DND-41 (cell line): ENCODE results near the gene TMEM163.

ENCODE experiments used
- ATAC-seq: fragments of 200-7000 bp; cut with Tn5 transposase; 3 replicates; pipeline ENCODE4 v1.9.1; 2021; ENCODE audit warnings: low read depth; ENCODE audit not compliant: insufficient read depth
- DNase-seq: peaks from one replicate; pipeline ENCODE4 v3.0.0-alpha.2; 2020
- H2AFZ ChIP-seq: 2 replicates; pipeline ENCODE4 v1.6.0; 2012; ENCODE audit warnings: low read depth, low read length
- H3K27ac ChIP-seq: 2 replicates; pipeline ENCODE4 v1.5.1; 2012; ENCODE audit warnings: low read length, inconsistent platforms
- H3K27me3 ChIP-seq: fragments of 200-600 bp; sonication (generic); 2 replicates; pipeline ENCODE4 v1.6.0; 2012; ENCODE audit warnings: low read length, mild to moderate bottlenecking, inconsistent platforms; ENCODE audit not compliant: insufficient read depth, poor library complexity
- H3K36me3 ChIP-seq: 2 replicates; pipeline ENCODE4 v1.5.1; 2012; ENCODE audit warnings: low read length, inconsistent platforms; ENCODE audit not compliant: insufficient read depth
- H3K4me1 ChIP-seq: 2 replicates; pipeline ENCODE4 v1.5.1; 2012; ENCODE audit warnings: mild to moderate bottlenecking, low read length; ENCODE audit not compliant: insufficient read depth
- H3K4me2 ChIP-seq: 2 replicates; pipeline ENCODE4 v1.6.0; 2012; ENCODE audit warnings: mild to moderate bottlenecking, moderate library complexity, low read length, inconsistent platforms; ENCODE audit not compliant: insufficient read depth
- H3K4me3 ChIP-seq, 2 experiments: fragments of 200-600 bp in 1 of 2; shearing (Covaris generic) in 1 of 2; 2 replicates each; pipeline ENCODE4 v1.5.1; 2012 to 2016; ENCODE audit warnings: inconsistent platforms in 2 of 2, low read length in 2 of 2, mild to moderate bottlenecking in 2 of 2, low read depth in 1 of 2, moderate library complexity in 1 of 2
- H3K79me2 ChIP-seq: 2 replicates; pipeline ENCODE4 v1.6.0; 2012; ENCODE audit warnings: low read length, inconsistent platforms; ENCODE audit not compliant: insufficient read depth
- H3K9ac ChIP-seq: 2 replicates; pipeline ENCODE4 v1.6.0; 2012; ENCODE audit warnings: low read depth, mild to moderate bottlenecking, inconsistent platforms, low read length, moderate library complexity
- H3K9me3 ChIP-seq: 2 replicates; pipeline ENCODE4 v1.5.1; 2012; ENCODE audit warnings: low read length, moderate library complexity, mild to moderate bottlenecking, inconsistent platforms; ENCODE audit not compliant: insufficient read depth, severe bottlenecking
- H4K20me1 ChIP-seq: 2 replicates; pipeline ENCODE4 v1.6.0; 2012; ENCODE audit warnings: low read length; ENCODE audit not compliant: insufficient read depth
- EZH2 ChIP-seq: IDR thresholded peaks from 3 replicates; pipeline ENCODE4 v1.6.1; 2012; ENCODE audit warnings: borderline replicate concordance, low read depth, mild to moderate bottlenecking, moderate library complexity, low read length, inconsistent platforms; ENCODE audit not compliant: severe bottlenecking
- TF ChIP-seq, protein P1 (sequence below): IDR thresholded peaks from 2 replicates; pipeline ENCODE4 v1.5.1; 2012; ENCODE audit warnings: borderline replicate concordance, low read length, moderate library complexity, mild to moderate bottlenecking; ENCODE audit not compliant: poor library complexity, severe bottlenecking; ENCODE audit errors: extremely low read depth

TMEM163 gene

GRCh38 chr2:134505446-134505845 is 213.4 kb downstream of the TMEM163 start:
- no peaks in the 10 kb centered on the region for H3K36me3 ChIP-seq
- no peaks in the 10 kb centered on the region for H3K4me1 ChIP-seq
- ATAC-seq, result no peak
- H3K27me3 ChIP-seq, result no peaks in the 10 kb centered on the region
- H2AFZ ChIP-seq, result no peak overlapping the region
- DNase-seq, result no peak
- TF ChIP-seq, protein P1, sequence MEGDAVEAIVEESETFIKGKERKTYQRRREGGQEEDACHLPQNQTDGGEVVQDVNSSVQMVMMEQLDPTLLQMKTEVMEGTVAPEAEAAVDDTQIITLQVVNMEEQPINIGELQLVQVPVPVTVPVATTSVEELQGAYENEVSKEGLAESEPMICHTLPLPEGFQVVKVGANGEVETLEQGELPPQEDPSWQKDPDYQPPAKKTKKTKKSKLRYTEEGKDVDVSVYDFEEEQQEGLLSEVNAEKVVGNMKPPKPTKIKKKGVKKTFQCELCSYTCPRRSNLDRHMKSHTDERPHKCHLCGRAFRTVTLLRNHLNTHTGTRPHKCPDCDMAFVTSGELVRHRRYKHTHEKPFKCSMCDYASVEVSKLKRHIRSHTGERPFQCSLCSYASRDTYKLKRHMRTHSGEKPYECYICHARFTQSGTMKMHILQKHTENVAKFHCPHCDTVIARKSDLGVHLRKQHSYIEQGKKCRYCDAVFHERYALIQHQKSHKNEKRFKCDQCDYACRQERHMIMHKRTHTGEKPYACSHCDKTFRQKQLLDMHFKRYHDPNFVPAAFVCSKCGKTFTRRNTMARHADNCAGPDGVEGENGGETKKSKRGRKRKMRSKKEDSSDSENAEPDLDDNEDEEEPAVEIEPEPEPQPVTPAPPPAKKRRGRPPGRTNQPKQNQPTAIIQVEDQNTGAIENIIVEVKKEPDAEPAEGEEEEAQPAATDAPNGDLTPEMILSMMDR, result no peak
- no peak for TF ChIP-seq EZH2
- H3K9ac ChIP-seq, result no peak overlapping the region
- no peaks in the 10 kb centered on the region for H4K20me1 ChIP-seq
- no peaks in the 10 kb centered on the region for H3K9me3 ChIP-seq
- no peak overlapping the region for H3K4me3 ChIP-seq
- H3K79me2 ChIP-seq, result no peaks in the 10 kb centered on the region
- no peak overlapping the region for H3K27ac ChIP-seq
- H3K4me2 ChIP-seq, result no peak overlapping the region

DNA sequence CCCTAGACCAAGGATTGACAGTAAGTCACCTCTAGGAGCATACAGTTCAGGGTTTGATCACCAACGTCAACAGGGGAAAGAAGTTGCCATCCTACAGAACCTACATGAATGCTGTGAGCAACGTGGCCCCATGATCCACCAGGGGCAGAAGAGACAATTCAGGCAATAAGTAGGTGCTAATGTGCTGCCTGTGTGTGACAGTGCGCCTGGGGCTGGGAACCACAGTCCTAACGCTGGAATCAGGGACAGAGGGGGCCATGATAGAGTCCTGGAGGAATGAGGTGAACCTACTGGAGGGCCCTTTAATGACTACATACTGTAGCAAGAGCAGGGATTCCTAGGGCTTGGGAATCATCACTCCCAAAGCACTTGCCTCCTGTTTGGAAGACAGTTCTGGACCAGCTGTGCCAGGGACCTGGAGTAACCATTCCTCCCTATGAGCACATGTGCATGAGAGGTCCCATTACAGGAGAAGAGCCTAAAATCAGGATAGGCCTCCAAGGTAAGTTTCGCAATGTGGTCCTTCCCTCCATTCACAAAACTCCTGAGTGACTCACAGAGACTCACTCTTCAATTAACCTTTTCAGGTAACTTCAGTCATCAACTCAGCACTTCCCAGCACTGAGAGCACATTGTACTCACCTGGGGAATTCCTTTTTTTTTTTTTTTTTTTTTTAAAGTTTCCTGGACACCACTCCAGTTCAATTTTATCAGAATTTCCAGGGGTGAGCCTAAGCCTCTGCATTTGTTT is 214.0 kb downstream of the TMEM163 start:
- no peaks in the 10 kb centered on the region for H4K20me1 ChIP-seq
- H3K27ac ChIP-seq, result no peak overlapping the region
- H3K4me1 ChIP-seq, result no peaks in the 10 kb centered on the region
- no peak overlapping the region for H3K4me2 ChIP-seq
- no peaks in the 10 kb centered on the region for H3K9me3 ChIP-seq
- no peaks in the 10 kb centered on the region for H3K27me3 ChIP-seq
- H3K4me3 ChIP-seq, result no peak overlapping the region
- H3K79me2 ChIP-seq, result no peaks in the 10 kb centered on the region
- ATAC-seq (no peak), DNase-seq (no peak)
- H3K36me3 ChIP-seq, result no peaks in the 10 kb centered on the region
- no peak for TF ChIP-seq EZH2
- TF ChIP-seq, protein P1, result no peak
- H2AFZ ChIP-seq, result no peak overlapping the region
- no peak overlapping the region for H3K9ac ChIP-seq

DNA sequence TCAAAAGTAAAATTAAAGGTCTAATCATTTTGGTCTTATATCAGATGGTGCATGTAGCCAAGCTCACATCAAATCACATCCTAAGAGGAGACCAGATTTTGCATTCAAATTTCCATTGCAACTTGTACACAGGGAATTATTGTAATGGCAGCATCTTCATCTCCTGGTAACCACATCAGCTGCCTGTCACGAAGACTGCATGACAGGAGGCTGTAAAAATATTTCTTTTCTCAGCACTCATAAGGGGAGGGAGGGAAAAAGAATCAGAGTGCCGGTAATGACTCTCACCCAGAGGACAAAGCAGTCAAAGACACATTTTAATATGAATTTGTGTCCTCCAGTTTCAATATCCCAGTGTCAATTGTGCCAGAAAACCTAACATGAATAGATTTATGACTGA is 216.7 kb downstream of the TMEM163 start:
- ATAC-seq (no peak), DNase-seq (no peak)
- Histone ChIP-seq H4K20me1 (no peaks in the 10 kb centered on the region), H3K4me2 (no peak overlapping the region), H3K79me2 (no peaks in the 10 kb centered on the region), H3K4me3 (no peak overlapping the region), H3K9me3 (no peaks in the 10 kb centered on the region), H3K4me1 (no peaks in the 10 kb centered on the region), H3K27ac (no peak overlapping the region), H3K9ac (no peak overlapping the region), H2AFZ (no peak overlapping the region), H3K36me3 (no peaks in the 10 kb centered on the region), H3K27me3 (no peaks in the 10 kb centered on the region)
- no peak for TF ChIP-seq EZH2
- TF ChIP-seq, protein P1, result no peak
